Thyroid gland (tissue), 4 donors: Measurements from ENCODE around the gene PSAP.

Experiments used
- POLR2A ChIP-seq, 2 donors: fragments of 450-650 bp; IDR thresholded peaks; one replicate each; pipeline ENCODE4 v1.6.1; 2017; ENCODE audit warnings: antibody characterized with exemption in 2 of 2, mild to moderate bottlenecking in 2 of 2, moderate library complexity in 1 of 2
- TF ChIP-seq, protein P1 (sequence below), 6 experiments: fragments of 200-600 bp in 3 of 6; fragments of 450-650 bp in 3 of 6; sonication (generic) in 3 of 6; IDR thresholded peaks; one replicate each; pipeline ENCODE4 v1.5.1; 2016 to 2019; ENCODE audit warnings: antibody characterized with exemption in 6 of 6, mild to moderate bottlenecking in 2 of 6, inconsistent platforms in 1 of 6, moderate library complexity in 1 of 6

GRCh38 chr10:71860243-71861029, 9.4 kb upstream of the PSAP start:
- TF ChIP-seq, protein P1, sequence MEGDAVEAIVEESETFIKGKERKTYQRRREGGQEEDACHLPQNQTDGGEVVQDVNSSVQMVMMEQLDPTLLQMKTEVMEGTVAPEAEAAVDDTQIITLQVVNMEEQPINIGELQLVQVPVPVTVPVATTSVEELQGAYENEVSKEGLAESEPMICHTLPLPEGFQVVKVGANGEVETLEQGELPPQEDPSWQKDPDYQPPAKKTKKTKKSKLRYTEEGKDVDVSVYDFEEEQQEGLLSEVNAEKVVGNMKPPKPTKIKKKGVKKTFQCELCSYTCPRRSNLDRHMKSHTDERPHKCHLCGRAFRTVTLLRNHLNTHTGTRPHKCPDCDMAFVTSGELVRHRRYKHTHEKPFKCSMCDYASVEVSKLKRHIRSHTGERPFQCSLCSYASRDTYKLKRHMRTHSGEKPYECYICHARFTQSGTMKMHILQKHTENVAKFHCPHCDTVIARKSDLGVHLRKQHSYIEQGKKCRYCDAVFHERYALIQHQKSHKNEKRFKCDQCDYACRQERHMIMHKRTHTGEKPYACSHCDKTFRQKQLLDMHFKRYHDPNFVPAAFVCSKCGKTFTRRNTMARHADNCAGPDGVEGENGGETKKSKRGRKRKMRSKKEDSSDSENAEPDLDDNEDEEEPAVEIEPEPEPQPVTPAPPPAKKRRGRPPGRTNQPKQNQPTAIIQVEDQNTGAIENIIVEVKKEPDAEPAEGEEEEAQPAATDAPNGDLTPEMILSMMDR (IDR thresholded peaks at IDR 0.05) = no peak
- TF ChIP-seq POLR2A (IDR thresholded peaks at IDR 0.05) = peak in 1 of 2 donors; percentile 39
